NCI-H146 treated with DMSO at 0.1 percent for 48 hours (cell line): ENCODE measurements around the gene PSMA6.
"Not testable (repeated sequence)": the region's sequence is repeated elsewhere in the genome, so short reads cannot be mapped to it uniquely, and the experiment has no call there.

Source experiments
- DNase-seq: peaks from one replicate; lab custom pipeline; 2025; ENCODE audit not compliant: unreplicated experiment; lab: John Stamatoyannopoulos, UW

PSMA6 gene

GRCh38 chr14:35284506-35284905 lies 7.7 kb upstream of the PSMA6 start:
- DNase-seq, result no peak

- DNase-seq, result no peak
Observed at GRCh38 chr14:35285168-35286002, 6.8 kb upstream of the PSMA6 start.

GRCh38 chr14:35286003-35286600 lies 6.1 kb upstream of the PSMA6 start:
- no peak for DNase-seq

- no peak for DNase-seq
Observed at GRCh38 chr14:35286707-35287106, 5.5 kb upstream of the PSMA6 start.

- no peak for DNase-seq
Observed at GRCh38 chr14:35287431-35288013, 4.7 kb upstream of the PSMA6 start.

GRCh38 chr14:35289623-35290022 lies 2.6 kb upstream of the PSMA6 start:
- no peak for DNase-seq

- no peak for DNase-seq
Observed at GRCh38 chr14:35292770-35293561, 784 bp downstream of the PSMA6 start.

- DNase-seq, result no peak
Observed at GRCh38 chr14:35295845-35296161, 3.6 kb downstream of the PSMA6 start.

- no peak for DNase-seq
Observed at GRCh38 chr14:35296545-35296944, 4.4 kb downstream of the PSMA6 start.

GRCh38 chr14:35297706-35298105 lies 5.5 kb downstream of the PSMA6 start:
- no peak for DNase-seq

GRCh38 chr14:35298351-35298750 lies 6.2 kb downstream of the PSMA6 start:
- no peak for DNase-seq

- no peak for DNase-seq
Observed at GRCh38 chr14:35299708-35300107, 7.5 kb downstream of the PSMA6 start.

- DNase-seq, result no peak
Observed at GRCh38 chr14:35300228-35300627, 8.0 kb downstream of the PSMA6 start.

GRCh38 chr14:35301334-35301733 lies 9.2 kb downstream of the PSMA6 start:
- DNase-seq, result not testable (repeated sequence)

GRCh38 chr14:35301735-35302528 lies 9.8 kb downstream of the PSMA6 start:
- DNase-seq, result no peak

- DNase-seq, result no peak
Observed at GRCh38 chr14:35303149-35303935, 11.2 kb downstream of the PSMA6 start.

GRCh38 chr14:35304812-35305462 lies 12.8 kb downstream of the PSMA6 start:
- no peak for DNase-seq

GRCh38 chr14:35305633-35306032 lies 13.5 kb downstream of the PSMA6 start:
- no peak for DNase-seq

- no peak for DNase-seq
Observed at GRCh38 chr14:35306114-35306513, 13.9 kb downstream of the PSMA6 start.

GRCh38 chr14:35317820-35318219 lies 25.6 kb downstream of the PSMA6 start:
- no peak for DNase-seq
